IMR-90 (cell line): ENCODE measurements around the gene STAB1. TPM values are rescaled to one million over a fixed set of nuclear protein-coding genes. Genes with fewer than 3 reads are reported as not detected.
A peak's percentile ranks its signal among the peaks of the same experiment; 100 is the strongest.

Source experiments
- ATAC-seq: fragments of 200-7000 bp; cut with Tn5 transposase; 2 replicates; pipeline ENCODE4 v1.9.1; 2020; ENCODE audit warnings: low read depth, mild to moderate bottlenecking, moderate library complexity
- BruUV-seq: library from RNA; stranded (reverse); fragments of 400-500 nt; replicated peaks from 2 replicates; lab custom pipeline; 2021; lab: Mats Ljungman, UMichigan
- CTCF ChIA-PET: fragments of 300-600 bp; formaldehyde crosslinking; extraction: SDS; loops from one replicate; lab custom pipeline; 2021; ENCODE audit warnings: antibody characterized with exemption; lab: Yijun Ruan, JAX
- POLR2A ChIA-PET: fragments of 300-600 bp; sonication (Branson Sonifier 250); formaldehyde crosslinking; loops from one replicate; lab custom pipeline; 2022; ENCODE audit warnings: antibody characterized with exemption; ENCODE audit not compliant: unreplicated experiment; lab: Charles Lee
- DNase-seq: peaks from one replicate; pipeline ENCODE4 v3.0.0; 2013
- H2AFZ ChIP-seq: replicated peaks from 2 replicates; pipeline ENCODE3; 2013; ENCODE audit warnings: low read length, mild to moderate bottlenecking; ENCODE audit not compliant: poor library complexity
- H2AK5ac ChIP-seq: 2 replicates; pipeline ENCODE4 v1.6.1; 2013; ENCODE audit warnings: low read depth, low read length, inconsistent platforms
- H2AK9ac ChIP-seq: replicated peaks from 2 replicates; pipeline ENCODE3; 2013; ENCODE audit warnings: mild to moderate bottlenecking, low read depth, low read length, moderate library complexity; ENCODE audit not compliant: poor library complexity
- H2BK120ac ChIP-seq: 2 replicates; pipeline ENCODE4 v1.6.1; 2013; ENCODE audit warnings: low read depth, low read length, inconsistent platforms
- H2BK15ac ChIP-seq: 3 replicates; pipeline ENCODE4 v1.6.1; 2013; ENCODE audit warnings: low read depth, low read length, inconsistent platforms
- H2BK20ac ChIP-seq: 2 replicates; pipeline ENCODE4 v1.6.1; 2013; ENCODE audit warnings: low read depth, mild to moderate bottlenecking, inconsistent platforms, low read length, moderate library complexity
- H2BK5ac ChIP-seq: 2 replicates; pipeline ENCODE4 v1.6.1; 2013; ENCODE audit warnings: mild to moderate bottlenecking, low read depth, low read length, inconsistent platforms; ENCODE audit not compliant: poor library complexity, severe bottlenecking
- H3K14ac ChIP-seq: replicated peaks from 2 replicates; pipeline ENCODE4 v1.6.1; 2013; ENCODE audit warnings: low read depth, low read length, inconsistent platforms
- H3K18ac ChIP-seq: 2 replicates; pipeline ENCODE4 v1.6.1; 2013; ENCODE audit warnings: low read depth, low read length, control low read depth
- H3K23ac ChIP-seq: 2 replicates; pipeline ENCODE4 v1.6.1; 2013; ENCODE audit warnings: low read depth, low read length, inconsistent platforms
- H3K27ac ChIP-seq: 2 replicates; pipeline ENCODE4 v1.5.1; 2013; ENCODE audit warnings: mild to moderate bottlenecking, control low read depth, low read length; ENCODE audit not compliant: insufficient read depth
- H3K27me3 ChIP-seq: 2 replicates; pipeline ENCODE4 v1.6.1; 2013; ENCODE audit warnings: low read length; ENCODE audit not compliant: control insufficient read depth, insufficient read depth
- H3K36me3 ChIP-seq: 2 replicates; pipeline ENCODE4 v1.6.1; 2013; ENCODE audit warnings: low read length, mixed read lengths; ENCODE audit not compliant: control insufficient read depth, insufficient read depth
- H3K4ac ChIP-seq: 2 replicates; pipeline ENCODE4 v1.6.1; 2013; ENCODE audit warnings: low read depth, low read length, inconsistent platforms
- H3K4me1 ChIP-seq: 2 replicates; pipeline ENCODE4 v1.6.1; 2013; ENCODE audit warnings: low read length, mixed read lengths; ENCODE audit not compliant: control insufficient read depth, insufficient read depth
- H3K4me2 ChIP-seq: 2 replicates; pipeline ENCODE4 v1.6.1; 2013; ENCODE audit warnings: low read depth, mild to moderate bottlenecking, control low read depth, low read length, moderate library complexity
- H3K4me3 ChIP-seq: 2 replicates; pipeline ENCODE4 v1.5.1; 2013; ENCODE audit warnings: low read depth, mild to moderate bottlenecking, control low read depth, low read length, moderate library complexity; ENCODE audit not compliant: insufficient read depth
- H3K56ac ChIP-seq: 2 replicates; pipeline ENCODE4 v1.6.1; 2013; ENCODE audit warnings: low read length, inconsistent platforms; ENCODE audit not compliant: insufficient read depth; ENCODE audit errors: extremely low read depth
- H3K79me1 ChIP-seq, 2 experiments: 2 replicates each; pipeline ENCODE4 v1.6.1; 2013; ENCODE audit warnings: low read length in 2 of 2, inconsistent platforms in 1 of 2, low read depth in 1 of 2
- H3K9ac ChIP-seq: 2 replicates; pipeline ENCODE4 v1.6.1; 2013; ENCODE audit warnings: low read depth, low read length, control low read depth
- H3K9me1 ChIP-seq: 2 replicates; pipeline ENCODE4 v1.6.1; 2013; ENCODE audit warnings: low read length, inconsistent platforms; ENCODE audit not compliant: insufficient read depth
- H3K9me3 ChIP-seq: 2 replicates; pipeline ENCODE4 v1.6.1; 2013; ENCODE audit warnings: low read length; ENCODE audit not compliant: control insufficient read depth, insufficient read depth
- H4K20me1 ChIP-seq: 2 replicates; pipeline ENCODE4 v1.6.1; 2013; ENCODE audit warnings: low read length, inconsistent platforms; ENCODE audit not compliant: insufficient read depth
- H4K5ac ChIP-seq: 2 replicates; pipeline ENCODE4 v1.6.1; 2013; ENCODE audit warnings: mild to moderate bottlenecking, low read depth, low read length, control low read depth
- H4K8ac ChIP-seq, 2 experiments: 2 replicates each; pipeline ENCODE4 v1.6.1; 2013; ENCODE audit warnings: low read depth in 2 of 2, low read length in 2 of 2, control low read depth in 1 of 2, inconsistent platforms in 1 of 2
- H4K91ac ChIP-seq: 2 replicates; pipeline ENCODE4 v1.6.1; 2013; ENCODE audit warnings: low read depth, low read length, inconsistent platforms; ENCODE audit not compliant: insufficient read depth
- BHLHE40 ChIP-seq: fragments of 150-350 bp; IDR thresholded peaks from 2 replicates; pipeline ENCODE4 v1.6.1; 2016; ENCODE audit warnings: mild to moderate bottlenecking, low read depth, low read length
- CEBPB ChIP-seq: IDR thresholded peaks from 2 replicates; pipeline ENCODE4 v1.6.1; 2012; ENCODE audit warnings: low read depth, low read length, improper control_type of control experiment
- CHD1 ChIP-seq: IDR thresholded peaks from 2 replicates; pipeline ENCODE4 v1.6.1; 2012; ENCODE audit warnings: low read depth, low read length, improper control_type of control experiment
- ELK1 ChIP-seq: fragments of 150-350 bp; IDR thresholded peaks from 2 replicates; pipeline ENCODE4 v1.6.1; 2016; ENCODE audit warnings: low read depth, mild to moderate bottlenecking, low read length, moderate library complexity, borderline replicate concordance
- FOS ChIP-seq: fragments of 150-350 bp; IDR thresholded peaks from 2 replicates; pipeline ENCODE4 v1.6.1; 2016; ENCODE audit warnings: low read depth, low read length
- MAFK ChIP-seq: IDR thresholded peaks from 2 replicates; pipeline ENCODE4 v1.6.1; 2012; ENCODE audit warnings: low read depth, low read length, improper control_type of control experiment
- MAZ ChIP-seq: IDR thresholded peaks from 2 replicates; pipeline ENCODE4 v1.6.1; 2012; ENCODE audit warnings: low read depth, mild to moderate bottlenecking, low read length, improper control_type of control experiment, moderate library complexity, borderline replicate concordance
- MXI1 ChIP-seq: IDR thresholded peaks from 2 replicates; pipeline ENCODE4 v1.6.1; 2012; ENCODE audit warnings: low read depth, mild to moderate bottlenecking, low read length, moderate library complexity, borderline replicate concordance
- NFE2L2 ChIP-seq: fragments of 150-350 bp; IDR thresholded peaks from 2 replicates; pipeline ENCODE4 v1.6.1; 2016; ENCODE audit warnings: low read depth, mild to moderate bottlenecking, low read length
- POLR2A ChIP-seq: IDR thresholded peaks from 2 replicates; pipeline ENCODE4 v1.6.1; 2012; ENCODE audit warnings: mild to moderate bottlenecking, low read depth, low read length
- RAD21 ChIP-seq: IDR thresholded peaks from 2 replicates; pipeline ENCODE4 v1.6.1; 2012; ENCODE audit warnings: low read length, improper control_type of control experiment
- RCOR1 ChIP-seq: IDR thresholded peaks from 2 replicates; pipeline ENCODE4 v1.6.1; 2012; ENCODE audit warnings: mild to moderate bottlenecking, low read length, improper control_type of control experiment; ENCODE audit not compliant: insufficient replicate concordance
- RFX5 ChIP-seq: IDR thresholded peaks from 2 replicates; pipeline ENCODE4 v1.8.0; 2012; ENCODE audit warnings: low read depth, mild to moderate bottlenecking, low read length, moderate library complexity
- SMC3 ChIP-seq: fragments of 150-350 bp; IDR thresholded peaks from 2 replicates; pipeline ENCODE4 v1.6.1; 2016; ENCODE audit warnings: low read depth, mild to moderate bottlenecking, antibody characterized with exemption, low read length, moderate library complexity
- WGBS, 2 experiments: methylation state at CpG; one replicate each; pipeline versions ENCODE4 v1.1.5 to v1.1.7; 2013; ENCODE audit warnings: missing lambda C conversion rate in 2 of 2; ENCODE audit not compliant: insufficient read length in 1 of 2; ENCODE audit errors: extremely low coverage in 2 of 2; 5-methylcytosine and 5-hydroxymethylcytosine counted together
- dilution Hi-C: fragments of 300-500 bp; cut with HindIII; formaldehyde crosslinking; loops from one replicate; pipeline ENCODE4 v1.14.3; 2018; ENCODE audit warnings: low sequenced_read_pairs; ENCODE audit not compliant: unreplicated experiment
- in situ Hi-C: fragments of 300-500 bp; cut with MboI; formaldehyde crosslinking; loops from 3 replicates; pipeline ENCODE4 v1.14.3; 2019; ENCODE audit warnings: low sequenced_read_pairs, inconsistent platforms, mixed read lengths
- intact Hi-C: fragments of 100-400 bp; cut with micrococcal nuclease; formaldehyde crosslinking; loops from 2 replicates; pipeline ENCODE4 v1.10.0; 2022
- polyA plus RNA-seq, 3 experiments: library from polyadenylated mRNA; depleted of rRNA; stranded (reverse); fragments of >200 nt; gene quantifications; 2 replicates each; pipeline ENCODE4 v1.2.3, GENCODE V29; 2012; ENCODE audit warnings: low replicate concordance in 1 of 3
- total RNA-seq: library from RNA; depleted of rRNA; stranded (reverse); fragments of >200 nt; gene quantifications from 2 replicates; pipeline ENCODE4 v1.2.3, GENCODE V29; 2012
- TF ChIP-seq, protein P1 (sequence below): fragments of 150-350 bp; IDR thresholded peaks from 2 replicates; pipeline ENCODE4 v1.6.1; 2017; ENCODE audit warnings: mild to moderate bottlenecking, antibody characterized with exemption, low read length, low read depth
- TF ChIP-seq, protein P2 (sequence below): conservative IDR thresholded peaks from 2 replicates; pipeline ENCODE4 v1.5.1; 2012; ENCODE audit warnings: mild to moderate bottlenecking, low read depth, low read length, improper control_type of control experiment

Gene STAB1
- total and polyA plus RNA-seq, 2 of the 4 experiments (the other 2 are of a cell fraction), result not detected

DNA sequence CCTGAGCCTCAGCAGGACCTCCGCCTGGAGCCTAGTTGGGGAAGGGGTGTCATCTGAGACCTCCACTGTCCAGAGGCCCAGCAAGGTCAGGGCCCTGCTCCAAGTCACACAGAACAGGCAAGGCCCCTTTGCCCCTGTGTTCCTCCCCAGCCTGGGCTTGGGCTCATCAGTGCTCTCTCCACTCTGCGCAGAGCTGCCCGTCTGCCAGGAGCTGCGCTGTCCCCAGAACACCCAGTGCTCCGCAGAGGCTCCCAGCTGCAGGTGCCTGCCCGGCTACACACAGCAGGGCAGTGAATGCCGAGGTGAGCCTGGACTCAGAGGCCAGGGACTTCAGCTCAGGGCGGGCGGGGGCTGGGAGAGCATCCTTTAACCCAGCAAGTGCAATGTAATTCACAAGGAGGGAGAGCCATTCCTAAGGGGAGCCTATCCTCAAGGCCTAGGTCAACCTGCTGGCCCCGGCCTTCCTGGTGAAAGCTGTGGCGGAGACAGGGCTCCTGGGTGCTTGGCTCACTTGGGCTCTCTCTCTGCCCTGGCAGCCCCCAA lies 7.7 kb downstream of the STAB1 start:
- dilution Hi-C loops, result no loop called here
- TF ChIP-seq RAD21, result no peak
- no peak for TF ChIP-seq MXI1
- no peak for TF ChIP-seq FOS
- no peak for TF ChIP-seq BHLHE40
- no peak for TF ChIP-seq CHD1
- no peak for TF ChIP-seq NFE2L2
- TF ChIP-seq MAFK, result no peak
- TF ChIP-seq, protein P1, sequence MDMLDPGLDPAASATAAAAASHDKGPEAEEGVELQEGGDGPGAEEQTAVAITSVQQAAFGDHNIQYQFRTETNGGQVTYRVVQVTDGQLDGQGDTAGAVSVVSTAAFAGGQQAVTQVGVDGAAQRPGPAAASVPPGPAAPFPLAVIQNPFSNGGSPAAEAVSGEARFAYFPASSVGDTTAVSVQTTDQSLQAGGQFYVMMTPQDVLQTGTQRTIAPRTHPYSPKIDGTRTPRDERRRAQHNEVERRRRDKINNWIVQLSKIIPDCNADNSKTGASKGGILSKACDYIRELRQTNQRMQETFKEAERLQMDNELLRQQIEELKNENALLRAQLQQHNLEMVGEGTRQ, result no peak
- no peak for TF ChIP-seq POLR2A
- TF ChIP-seq, protein P2, sequence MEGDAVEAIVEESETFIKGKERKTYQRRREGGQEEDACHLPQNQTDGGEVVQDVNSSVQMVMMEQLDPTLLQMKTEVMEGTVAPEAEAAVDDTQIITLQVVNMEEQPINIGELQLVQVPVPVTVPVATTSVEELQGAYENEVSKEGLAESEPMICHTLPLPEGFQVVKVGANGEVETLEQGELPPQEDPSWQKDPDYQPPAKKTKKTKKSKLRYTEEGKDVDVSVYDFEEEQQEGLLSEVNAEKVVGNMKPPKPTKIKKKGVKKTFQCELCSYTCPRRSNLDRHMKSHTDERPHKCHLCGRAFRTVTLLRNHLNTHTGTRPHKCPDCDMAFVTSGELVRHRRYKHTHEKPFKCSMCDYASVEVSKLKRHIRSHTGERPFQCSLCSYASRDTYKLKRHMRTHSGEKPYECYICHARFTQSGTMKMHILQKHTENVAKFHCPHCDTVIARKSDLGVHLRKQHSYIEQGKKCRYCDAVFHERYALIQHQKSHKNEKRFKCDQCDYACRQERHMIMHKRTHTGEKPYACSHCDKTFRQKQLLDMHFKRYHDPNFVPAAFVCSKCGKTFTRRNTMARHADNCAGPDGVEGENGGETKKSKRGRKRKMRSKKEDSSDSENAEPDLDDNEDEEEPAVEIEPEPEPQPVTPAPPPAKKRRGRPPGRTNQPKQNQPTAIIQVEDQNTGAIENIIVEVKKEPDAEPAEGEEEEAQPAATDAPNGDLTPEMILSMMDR, result no peak
- no peak for TF ChIP-seq RFX5
- TF ChIP-seq CEBPB, result no peak
- no peak for TF ChIP-seq RCOR1
- TF ChIP-seq SMC3, result no peak
- TF ChIP-seq ELK1, result no peak
- no peak for TF ChIP-seq MAZ
- Histone ChIP-seq H2BK120ac (no peak overlapping the region), H3K4ac (no peak overlapping the region), H3K14ac (no peak overlapping the region), H2AFZ (peak overlapping the region; percentile 32), H4K91ac (no peak overlapping the region), H3K27ac (no peak overlapping the region), H3K4me1 (peaks cover 6% of the 10 kb centered on the region; the same call in 1 of the 2 replicates), H4K20me1 (no peaks in the 10 kb centered on the region; the same call in 1 of the 2 replicates), H3K18ac (no peak overlapping the region), H3K36me3 (no peaks in the 10 kb centered on the region), H3K9ac (no peak overlapping the region), H4K5ac (no peak overlapping the region), H3K9me3 (no peaks in the 10 kb centered on the region), H3K4me3 (no peak overlapping the region), H2BK15ac (no peak overlapping the region), H4K8ac (no peak overlapping the region), H2BK5ac (no peak overlapping the region), H2BK20ac (no peak overlapping the region), H2AK9ac (no peak overlapping the region), H2AK5ac (no peak overlapping the region), H3K79me1 (no peaks in the 10 kb centered on the region), H3K23ac (no peak overlapping the region), H3K9me1 (peaks cover 7% of the 10 kb centered on the region; the same call in 1 of the 2 replicates), H3K27me3 (no peaks in the 10 kb centered on the region; the same call in 1 of the 2 replicates), H3K56ac (no peak overlapping the region), H3K4me2 (no peak overlapping the region)
- ChIA-PET CTCF (no interaction called here), POLR2A (no interaction called here)
- in situ Hi-C loops, result no loop called here
- WGBS, 2 experiments, result 82% methylated on average over 6 of the region's 11 CpGs; no CpG with 5 or more reads in 1 of the 2 experiments
- BruUV-seq, result no TSS peak
- intact Hi-C loops, result no loop called here
- ATAC-seq (no peak), DNase-seq (no peak)
